Activated T-cell treated with anti-CD3 and anti-CD28 coated beads for 48 hours (primary cell): ENCODE measurements around the gene CD151.

Source experiments
- DNase-seq: peaks from one replicate; pipeline ENCODE4 v3.0.0-alpha.2; 2020; ENCODE audit warnings: low read depth

Gene CD151

DNA sequence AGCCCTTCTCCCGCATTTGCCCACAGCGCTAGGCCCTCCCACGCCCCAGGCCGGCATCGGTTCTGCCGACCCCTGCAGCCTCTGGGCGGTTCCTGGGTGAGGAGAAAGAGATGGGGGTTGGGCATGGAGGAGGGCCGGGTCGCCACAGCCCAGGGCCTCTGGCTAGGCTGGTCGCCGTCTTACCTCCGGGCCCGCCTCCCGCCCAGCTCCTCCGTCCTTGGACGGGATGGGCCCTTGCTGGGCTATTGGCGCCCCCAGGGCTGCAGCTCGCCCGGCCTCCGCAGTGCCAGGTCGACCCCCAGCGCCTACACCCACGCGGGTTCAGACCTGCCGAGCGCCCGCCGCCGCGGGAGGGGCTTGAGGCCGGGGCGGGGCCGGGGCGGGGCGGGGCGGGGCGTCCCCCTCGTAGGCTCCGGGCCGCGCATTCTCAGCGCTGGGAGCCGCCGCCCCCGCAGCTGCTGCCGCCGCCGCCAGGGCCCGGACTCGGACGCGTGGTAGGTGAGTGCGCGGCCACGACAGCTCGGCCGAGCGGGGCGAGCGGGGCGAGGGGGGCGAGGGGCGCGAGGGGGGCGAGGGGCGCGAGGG, at the start of gene CD151:
Gene CD151, plus strand, starts transcription at position 424 of the 585 bp plus-strand sequence. CDS start 3,118 bp downstream, outside the sequence.
- peak; percentile 59 for DNase-seq

DNA sequence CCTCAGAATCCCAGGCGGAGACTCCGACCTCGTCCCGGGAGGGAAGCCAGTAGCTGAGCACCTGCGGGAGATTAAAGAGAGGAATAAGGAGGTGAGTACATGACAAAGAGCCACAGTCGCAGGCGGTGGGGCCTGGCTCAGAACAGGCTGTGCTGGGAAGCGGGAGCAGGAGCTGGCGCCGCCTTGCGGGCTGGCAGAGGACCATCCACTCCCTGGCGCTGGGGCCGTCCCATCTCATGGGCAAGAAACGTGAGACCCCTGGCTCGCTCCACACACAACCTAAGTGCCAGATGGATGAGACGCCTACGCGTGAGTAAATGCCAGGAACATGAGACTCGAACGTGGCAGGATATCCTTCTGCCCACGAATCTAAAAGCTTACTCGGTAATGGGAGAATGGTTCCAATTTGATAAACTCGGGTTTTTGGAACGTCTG, 49.2 kb upstream of the CD151 start:
- DNase-seq = no peak

DNA sequence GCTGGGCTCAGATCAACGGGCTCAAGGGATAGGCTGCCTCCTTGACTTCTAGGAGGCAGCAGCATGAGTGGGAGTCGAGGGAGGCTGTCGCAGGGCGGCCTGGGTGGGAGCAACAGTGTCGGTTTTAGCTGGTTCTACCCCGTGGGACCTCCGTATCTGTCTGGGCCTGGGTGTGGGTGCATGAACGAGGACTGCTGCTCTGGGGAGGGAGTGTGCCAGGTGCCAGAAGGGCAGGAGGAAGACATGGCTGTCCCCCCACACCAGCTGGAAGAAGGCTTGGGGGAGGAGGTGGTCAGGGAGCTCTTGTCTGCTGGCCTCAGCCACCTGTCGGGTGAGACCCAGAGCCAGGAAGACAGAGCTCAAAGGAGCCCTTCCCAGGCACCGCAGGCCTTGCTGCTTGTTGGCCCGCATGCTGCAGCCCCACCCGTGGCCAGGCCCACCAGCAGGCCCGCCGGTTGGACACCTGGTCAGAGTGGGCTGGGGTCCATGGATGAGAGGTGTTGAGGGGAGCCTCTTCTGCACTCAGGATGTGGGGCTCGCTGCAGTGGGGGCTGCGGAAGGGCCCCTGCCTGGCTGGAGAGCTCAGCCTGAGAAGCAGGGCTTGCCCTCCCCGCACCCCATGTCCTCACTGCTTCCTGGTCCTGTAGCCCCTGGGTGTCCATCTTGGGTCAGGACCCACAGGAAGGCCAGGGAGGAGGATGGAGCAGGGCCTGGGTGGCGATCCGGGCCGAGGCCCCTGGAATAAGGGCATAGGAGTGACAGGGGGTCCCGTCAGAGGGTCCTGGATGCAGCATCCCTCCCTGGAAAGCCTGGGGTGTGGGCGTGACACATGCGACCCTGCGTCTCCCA, 46.3 kb upstream of the CD151 start:
- DNase-seq = no peak

DNA sequence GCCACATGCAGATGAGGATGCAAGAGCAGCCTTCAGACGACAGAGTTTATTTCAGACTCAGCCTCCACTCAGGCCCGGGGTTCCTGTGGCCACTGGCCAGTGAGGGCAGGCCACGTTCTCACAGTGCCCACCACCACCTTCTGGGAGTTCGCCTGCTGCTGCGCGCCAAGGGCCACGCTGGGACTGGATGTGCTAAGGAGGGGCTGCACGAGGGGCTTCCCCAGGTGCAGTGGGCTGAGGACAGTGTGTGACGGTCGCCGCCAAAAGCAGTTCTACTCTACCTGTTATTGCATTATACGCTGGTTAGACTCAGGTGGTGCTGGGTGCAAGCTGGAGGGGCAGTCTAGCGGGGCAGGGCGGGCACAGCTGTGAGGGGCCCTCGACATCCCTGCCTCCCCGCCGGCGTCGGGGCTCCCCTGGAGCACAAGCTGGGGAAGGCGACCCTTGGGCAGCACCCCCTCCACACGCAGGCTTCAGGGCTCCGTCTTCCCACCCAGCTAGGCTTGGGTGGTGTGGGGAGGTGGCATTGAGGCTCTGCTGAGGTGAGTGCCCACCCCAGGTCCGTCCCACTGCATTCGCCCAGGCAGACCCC, 45.6 kb upstream of the CD151 start:
- DNase-seq = no peak

DNA sequence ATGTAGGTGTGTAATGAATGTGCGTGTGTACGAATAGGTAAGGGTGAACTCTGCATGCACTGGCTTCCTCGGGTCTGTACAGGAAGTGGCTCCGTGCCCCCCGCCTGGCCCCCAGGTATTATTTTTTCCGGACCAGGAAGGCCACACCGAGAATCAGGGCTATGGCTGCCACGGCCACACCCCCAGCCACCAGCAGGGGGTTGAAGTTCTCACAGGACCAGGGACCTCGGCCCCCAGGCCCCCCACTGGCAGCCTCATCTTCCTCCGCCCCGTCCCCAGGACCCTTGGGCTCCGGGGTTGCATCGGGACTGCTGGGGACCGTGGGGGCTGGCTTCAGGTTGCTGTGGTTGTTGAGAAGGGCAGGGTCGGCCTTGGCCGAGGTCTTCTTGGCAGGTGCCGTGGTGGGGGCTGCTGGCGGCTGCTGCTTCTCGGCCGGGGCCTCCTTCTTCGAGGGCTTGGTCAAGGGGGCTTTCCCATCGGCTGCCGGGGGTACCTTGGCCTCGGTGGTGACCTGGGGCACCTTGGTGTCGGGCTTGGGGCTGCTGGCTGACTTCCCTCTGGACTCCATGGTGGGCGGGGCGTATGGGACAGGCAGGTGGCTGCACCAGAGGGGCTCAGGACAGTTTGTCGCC, 44.6 kb upstream of the CD151 start:
- DNase-seq = no peak

DNA sequence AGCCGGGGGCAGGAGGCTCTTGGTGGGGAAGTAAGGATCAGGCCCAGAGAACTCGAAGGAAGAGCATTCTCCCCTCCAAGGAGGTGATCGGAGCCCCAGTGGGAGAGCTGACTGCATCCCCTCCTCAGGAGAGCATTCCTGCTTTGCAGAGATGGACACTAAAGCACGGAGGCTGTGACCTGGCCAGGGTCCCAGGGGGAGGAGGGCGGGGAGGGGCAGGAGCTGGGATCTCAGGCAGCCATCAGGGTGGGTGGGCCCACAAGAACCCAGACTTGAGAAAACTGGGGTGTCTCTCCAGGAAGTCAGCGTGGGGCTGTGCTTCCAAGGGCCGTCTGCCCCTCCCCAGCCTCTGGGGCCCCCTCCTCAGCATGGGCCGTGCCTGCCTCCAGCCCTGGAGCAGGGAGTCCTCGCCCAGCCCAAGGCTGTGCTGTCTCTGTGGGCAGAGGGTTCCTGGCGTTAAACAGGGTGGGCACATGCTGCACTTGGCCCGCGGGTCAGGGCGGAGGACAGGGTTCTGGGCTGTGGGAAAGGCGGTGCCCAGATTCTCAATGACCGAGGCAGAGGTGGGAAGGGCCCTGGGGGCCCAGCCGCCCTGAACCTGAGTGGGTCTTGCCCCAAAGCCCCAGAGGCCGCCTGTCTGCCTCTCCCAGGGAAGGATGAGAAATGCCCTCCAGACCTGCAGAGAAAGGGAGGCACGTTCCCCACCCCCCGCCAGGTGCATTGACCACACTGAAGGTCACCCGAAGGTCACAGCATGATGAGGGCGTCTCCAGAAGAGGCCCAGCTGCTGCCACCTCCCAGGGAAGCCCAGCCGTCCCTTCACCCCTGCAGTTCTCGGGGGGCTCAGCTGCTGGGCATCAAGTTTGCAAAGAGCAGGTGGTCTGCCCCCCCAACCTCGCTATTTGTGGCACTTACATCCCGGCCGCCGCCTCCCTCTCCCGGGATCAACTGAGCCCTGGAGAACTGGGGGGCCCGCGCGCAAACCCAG, 43.5 kb upstream of the CD151 start:
- no peak for DNase-seq

DNA sequence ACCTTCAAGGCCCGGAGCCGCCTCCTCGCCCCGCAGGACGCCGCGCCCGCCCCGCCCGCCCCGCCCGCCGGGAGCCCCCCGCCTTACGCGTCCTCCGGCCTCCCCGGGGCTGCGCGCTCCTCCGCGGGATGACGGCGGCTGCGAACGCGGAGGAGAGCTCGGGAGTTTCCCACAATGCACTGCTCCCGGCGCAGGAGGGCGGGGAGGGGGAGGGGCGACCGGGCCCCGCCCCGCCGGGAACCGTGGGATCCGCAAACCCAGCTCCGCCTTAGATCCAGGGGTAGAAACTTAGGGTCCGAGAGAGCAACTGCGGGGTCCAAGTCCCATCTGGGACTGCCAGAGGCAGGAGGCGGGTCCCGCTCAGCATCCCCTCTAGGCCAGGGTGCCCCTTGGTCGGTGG, 42.8 kb upstream of the CD151 start, which contains the start of gene CEND1:
Gene CEND1, minus strand, starts transcription at position 148 of the 400 bp plus-strand sequence. CDS start 1,514 bp downstream, outside the sequence.
- DNase-seq = peak; percentile 67

DNA sequence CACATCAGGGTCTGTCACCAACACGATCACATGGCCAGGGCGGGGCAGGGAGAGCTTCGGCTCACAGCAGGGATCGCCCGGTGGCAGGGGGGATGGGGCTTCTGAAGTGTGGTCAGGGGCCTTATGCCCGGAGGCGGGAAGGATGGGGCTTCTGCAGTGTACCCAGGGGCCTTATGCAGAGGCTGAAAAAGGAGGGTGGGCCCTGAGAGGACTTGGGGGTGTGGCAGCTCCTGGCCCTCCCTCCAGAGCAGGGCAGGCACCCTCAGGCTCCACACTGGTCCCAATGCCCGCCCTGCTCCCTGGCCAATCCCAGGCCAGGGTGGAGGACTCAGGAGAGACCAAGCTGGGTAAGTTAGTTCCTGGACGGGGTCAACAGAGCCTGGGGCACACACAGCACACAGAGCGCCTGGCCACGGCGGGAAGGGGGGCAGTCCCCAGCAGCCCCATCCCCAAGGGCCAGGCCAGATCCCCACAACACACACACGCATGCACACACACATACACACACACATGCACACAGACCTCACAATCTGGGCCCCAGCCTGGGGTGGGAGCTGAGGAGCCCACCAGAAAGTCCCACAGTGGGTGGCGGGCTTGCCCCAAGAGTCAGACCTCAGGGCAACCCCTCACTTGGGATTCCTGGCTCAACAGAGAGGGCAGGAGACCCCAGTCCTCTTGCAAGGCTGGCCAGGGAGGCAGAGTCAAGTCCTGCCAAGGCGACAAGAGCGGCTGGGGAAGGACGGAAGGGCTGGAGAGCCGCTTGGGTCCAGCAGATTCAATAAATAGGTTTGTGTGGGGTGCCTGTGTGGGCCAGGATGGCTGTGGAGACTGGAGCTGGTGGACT, 41.8 kb upstream of the CD151 start:
- DNase-seq = no peak

DNA sequence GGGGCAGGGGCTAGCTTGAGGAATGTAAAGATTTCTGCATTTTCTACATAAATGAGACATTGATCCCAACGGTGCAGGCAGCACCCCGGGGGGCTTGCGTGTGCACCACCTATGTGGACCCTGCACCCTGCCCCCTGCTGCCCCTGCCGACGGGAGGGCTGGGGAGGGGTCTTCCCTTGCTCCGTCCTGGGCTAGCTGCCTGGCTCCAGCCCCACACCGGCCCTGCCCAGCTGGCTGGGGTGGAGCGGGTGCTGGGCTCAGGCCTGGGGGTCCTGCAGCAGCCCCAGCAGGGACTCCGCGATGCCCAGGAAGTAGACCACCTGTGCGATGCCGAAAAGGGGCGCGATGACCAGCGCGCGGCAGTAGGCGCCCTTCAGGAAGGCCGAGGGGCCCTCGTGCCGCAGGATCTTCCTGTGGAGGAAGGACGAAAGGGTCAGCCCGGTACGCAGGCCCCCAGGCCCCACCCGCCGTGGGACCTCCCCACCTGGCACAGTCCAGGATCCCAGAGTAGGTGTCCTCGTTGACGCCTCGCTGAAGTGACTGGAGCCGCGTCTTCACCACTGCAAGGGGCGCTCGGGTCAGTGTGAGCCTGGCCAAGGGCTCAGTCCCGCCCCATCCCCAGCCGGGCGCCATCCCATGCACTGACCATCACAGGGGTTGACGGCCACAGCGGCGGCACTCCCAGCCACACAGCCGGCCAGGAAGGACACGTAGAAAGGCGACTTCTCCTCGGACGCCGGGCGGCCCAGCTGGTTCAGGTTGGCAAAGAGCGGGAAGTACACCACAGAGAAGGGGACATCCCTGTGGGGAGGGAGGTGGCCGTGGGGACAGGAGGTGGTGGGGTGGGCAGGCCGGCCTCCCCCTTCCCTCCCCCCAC, 40.9 kb upstream of the CD151 start:
- DNase-seq = no peak

DNA sequence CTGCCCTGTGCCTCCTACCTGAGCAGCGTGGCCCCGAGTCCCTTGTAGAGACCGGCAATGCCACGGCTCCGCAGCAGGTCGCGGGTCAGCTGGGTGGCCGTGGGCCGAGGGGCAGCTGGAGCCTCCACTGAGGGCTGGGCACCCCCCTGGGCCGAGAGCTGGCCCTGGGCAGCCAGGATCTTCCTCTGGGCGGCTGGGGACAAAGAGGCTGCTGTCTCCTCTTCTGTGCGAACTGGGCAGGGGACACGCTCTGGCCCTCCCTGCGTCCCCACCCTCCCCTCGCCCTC, 40.3 kb upstream of the CD151 start:
- no peak for DNase-seq

DNA sequence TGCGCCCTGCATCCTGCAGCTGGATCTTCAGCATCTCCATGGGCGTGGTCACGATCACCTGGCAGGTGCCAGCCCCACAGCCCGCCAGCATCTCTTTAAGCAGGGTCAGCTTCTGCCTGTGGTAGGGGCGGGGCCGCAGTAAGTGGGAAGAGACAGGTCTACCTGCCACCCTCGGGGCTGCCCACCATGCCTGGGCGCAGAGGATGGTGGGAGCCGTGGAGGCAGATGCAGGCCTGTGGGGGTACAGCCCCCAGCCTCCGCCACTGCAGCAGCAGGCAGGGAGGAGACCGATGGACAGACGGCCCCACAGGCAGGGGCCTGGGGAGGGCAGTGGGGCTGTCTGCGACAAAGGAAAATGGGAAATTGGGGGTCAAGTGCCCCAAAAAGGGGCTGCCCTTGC, 39.9 kb upstream of the CD151 start:
- no peak for DNase-seq

DNA sequence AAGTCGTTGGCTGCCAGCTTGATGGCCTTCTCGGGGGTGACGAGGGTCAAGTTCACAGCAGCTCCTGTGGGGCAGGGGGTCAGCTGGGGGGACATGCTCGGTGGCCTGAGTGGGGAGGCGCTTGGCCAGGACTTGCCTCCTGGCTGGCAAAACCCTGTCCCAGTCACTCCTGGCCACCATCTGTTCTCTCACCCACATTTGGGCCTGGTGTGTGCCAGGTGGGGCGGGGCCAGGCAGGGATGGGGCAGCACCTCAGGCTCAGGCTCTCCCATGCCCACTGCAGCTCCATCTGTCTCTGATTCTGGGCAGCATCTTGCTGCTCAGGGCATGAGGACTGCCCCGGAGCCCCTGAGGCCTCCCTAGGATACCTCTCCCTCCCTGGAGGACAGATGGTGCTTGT, 39.2 kb upstream of the CD151 start:
- DNase-seq = no peak

DNA sequence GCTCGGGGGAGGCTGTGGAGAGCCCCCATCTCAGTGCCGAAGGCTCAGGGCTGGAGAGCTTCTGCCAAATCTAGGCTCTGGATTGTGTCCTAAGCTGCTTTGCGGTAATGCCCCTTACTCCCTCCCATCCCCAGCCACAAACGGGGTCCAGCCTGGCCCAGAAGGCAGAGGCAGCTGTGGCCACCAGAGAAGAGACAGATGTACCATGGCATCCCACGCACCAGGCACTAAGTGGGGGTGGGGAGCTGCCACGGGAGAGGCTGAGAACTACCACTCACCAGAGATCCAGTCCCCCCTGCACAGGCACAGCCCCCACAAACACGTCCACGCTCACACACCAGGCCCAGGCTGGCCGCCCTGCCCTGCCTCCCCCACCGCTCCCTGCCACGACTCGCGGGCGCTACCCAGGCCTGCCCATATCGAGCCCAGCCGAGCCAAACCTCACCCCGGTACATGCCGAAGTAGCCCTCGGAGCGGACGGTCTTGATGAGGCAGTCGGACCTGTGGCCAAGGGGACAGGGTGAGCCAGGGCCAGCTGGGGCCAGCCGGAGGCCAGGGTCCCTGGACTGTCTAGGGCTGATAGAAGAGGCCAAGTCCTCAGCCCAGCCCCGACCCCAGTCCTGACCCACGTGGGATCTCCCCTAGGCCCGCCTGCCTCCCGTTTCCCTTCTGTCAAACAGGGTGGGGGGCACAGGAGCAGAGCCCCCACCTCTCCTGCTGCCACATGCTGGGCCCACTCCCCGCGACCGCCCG, 38.6 kb upstream of the CD151 start:
- no peak for DNase-seq

DNA sequence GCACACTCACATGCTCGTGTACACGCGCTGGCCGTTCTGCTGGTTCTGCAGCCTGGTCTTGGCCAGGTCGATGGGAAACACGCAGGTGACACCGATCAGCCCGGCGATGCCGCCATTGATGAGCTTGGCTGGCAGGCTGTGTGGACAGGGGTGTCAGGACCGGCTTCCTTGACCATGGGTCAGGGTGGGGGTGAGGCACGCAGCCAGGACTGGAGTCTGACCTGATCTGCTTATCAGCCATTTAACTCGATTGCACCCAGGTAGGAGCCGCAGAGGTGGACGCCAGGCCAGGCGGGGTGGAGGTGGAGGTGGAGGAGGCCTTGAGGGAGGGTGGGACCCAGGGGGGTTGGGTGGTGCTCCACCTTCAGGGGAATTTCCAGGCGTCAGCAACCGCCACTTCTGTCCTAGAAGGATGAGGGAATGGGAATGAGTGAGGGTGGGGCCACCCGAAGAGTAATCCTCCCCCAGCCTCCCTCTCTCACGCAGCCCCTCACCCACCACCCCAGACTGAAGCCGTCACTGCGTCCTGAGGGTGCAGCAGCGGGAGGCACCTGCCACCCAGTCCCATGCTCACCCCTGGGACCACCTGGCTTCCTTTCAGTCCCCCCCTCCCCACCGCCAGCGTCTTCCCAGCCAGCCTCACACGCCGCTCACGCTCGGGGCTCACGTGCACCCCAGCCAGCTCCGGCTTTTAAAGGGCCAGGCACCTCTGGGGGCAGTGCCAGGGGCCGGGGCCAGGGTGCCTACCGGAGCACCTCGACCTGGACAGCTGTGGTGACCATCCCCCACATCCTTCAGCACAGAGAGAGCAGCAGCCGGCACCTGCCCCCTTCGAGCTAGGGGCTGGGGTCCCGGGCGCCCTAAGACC, 37.8 kb upstream of the CD151 start:
- DNase-seq = no peak

DNA sequence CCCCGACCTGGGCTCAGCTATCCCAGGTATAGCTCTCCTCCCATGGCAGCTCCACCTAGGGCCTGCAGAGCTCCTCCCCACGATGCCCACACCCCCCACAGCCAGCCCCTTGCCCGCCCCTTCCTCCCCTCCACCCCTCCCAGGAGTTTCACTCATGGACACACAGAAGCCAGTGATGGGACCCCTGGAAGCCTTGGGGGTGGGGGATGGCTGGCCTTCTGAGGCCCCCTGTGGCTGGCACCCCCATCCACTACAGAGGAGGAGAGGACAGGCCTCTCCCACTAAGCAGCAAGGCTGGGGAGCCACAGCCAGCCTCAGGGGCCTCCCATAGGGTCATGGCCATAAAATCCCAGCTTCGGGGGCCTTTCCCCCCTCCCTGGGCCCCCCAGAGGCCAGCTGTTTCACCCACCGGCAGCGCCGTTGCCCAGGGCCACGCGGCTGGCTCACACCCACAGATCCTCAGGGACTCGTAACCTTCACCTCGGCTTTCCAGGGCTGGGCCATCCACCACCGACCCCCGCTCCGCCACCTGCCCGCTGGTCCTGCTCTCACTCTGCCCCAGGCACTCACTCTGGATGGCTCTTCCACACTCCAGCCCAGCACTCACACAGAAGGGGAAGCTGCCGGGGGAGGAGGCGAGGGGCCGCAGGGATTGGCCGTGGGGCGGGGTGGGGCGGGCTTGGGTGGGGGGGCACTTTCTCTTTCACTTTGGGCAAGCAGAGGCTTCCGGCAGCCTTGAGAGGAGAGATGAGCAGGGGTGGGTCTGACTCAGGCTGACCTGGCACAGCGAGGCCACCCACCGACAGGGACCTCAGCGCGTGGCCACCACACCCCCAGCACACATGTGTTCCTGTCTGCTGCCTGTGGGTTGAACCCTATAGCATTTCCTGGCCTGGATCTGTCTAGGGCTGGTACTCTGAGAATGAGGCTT, 36.9 kb upstream of the CD151 start:
- peak; percentile 85 for DNase-seq

DNA sequence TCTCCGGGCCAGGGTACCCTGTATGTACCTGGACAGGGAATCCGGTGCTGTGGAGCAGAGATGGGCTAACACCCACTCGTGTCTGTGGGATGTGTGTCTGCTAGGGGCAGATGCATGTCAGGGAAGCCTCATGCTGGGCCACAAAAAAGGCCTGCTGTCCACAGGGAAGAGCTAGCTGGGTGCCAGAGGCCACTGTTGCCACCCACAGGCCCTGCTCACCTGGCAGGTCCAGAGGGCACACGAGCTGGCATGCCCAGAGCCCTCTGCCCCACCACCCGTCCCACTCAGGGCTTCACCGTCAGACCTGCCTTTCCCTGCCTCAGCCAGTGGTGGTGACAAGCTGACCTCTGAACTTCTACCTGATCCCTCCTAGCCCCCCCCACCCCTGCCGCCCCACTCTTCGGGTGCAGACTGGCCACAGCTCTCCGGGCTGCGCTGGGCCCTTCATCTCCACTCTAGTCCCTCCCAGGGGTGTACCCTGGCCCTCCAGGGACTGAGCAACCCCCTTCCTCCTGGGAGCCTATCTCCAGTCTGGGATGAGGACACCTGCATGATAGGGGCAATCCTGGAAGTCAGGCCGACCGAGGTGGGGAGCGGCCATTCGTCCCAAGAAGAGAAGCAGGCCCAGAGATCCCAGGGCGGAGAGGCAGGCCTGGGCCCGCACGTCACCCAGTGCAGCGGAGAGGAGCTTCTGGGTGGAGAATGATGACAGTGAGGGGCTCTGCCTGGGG, 36.0 kb upstream of the CD151 start:
- DNase-seq = no peak
